ENCODE results near the gene DNAH9. TPM values are rescaled to one million over a fixed set of nuclear protein-coding genes. Genes with fewer than 3 reads are reported as not detected.
"Not testable (repeated sequence)": the region's sequence is repeated elsewhere in the genome, so short reads cannot be mapped to it uniquely, and the experiment has no call there.

Gene DNAH9
- total RNA-seq, 1 donor from 2014 or later: not detected

GRCh38 chr17:11909348-11909747, 311.1 kb downstream of the DNAH9 start:
- intact Hi-C loops (cut with micrococcal nuclease): no loop called here

GRCh38 chr17:11916091-11916490, 317.8 kb downstream of the DNAH9 start:
- intact Hi-C loops (cut with micrococcal nuclease): no loop called here

GRCh38 chr17:11917415-11917814, 319.1 kb downstream of the DNAH9 start:
- intact Hi-C loops (cut with micrococcal nuclease): no loop called here

GRCh38 chr17:11921296-11921695, 323.0 kb downstream of the DNAH9 start:
- intact Hi-C loops (cut with micrococcal nuclease): no loop called here

GRCh38 chr17:11922638-11923037, 324.4 kb downstream of the DNAH9 start:
- intact Hi-C loops (cut with micrococcal nuclease): no loop called here

GRCh38 chr17:11924076-11924475, 325.8 kb downstream of the DNAH9 start:
- intact Hi-C loops (cut with micrococcal nuclease): no loop called here

GRCh38 chr17:11925262-11926021, 327.2 kb downstream of the DNAH9 start:
- intact Hi-C loops (cut with micrococcal nuclease): no loop called here

- intact Hi-C loops (cut with micrococcal nuclease): no loop called here
These were observed 330.2 kb downstream of the DNAH9 start for GRCh38 chr17:11928436-11928835.

- intact Hi-C loops (cut with micrococcal nuclease): no loop called here
These were observed 334.1 kb downstream of the DNAH9 start for GRCh38 chr17:11932337-11932898.

GRCh38 chr17:11935734-11936406, 337.6 kb downstream of the DNAH9 start:
- intact Hi-C loops (cut with micrococcal nuclease): no loop called here

GRCh38 chr17:11940904-11941303, 342.6 kb downstream of the DNAH9 start:
- intact Hi-C loops (cut with micrococcal nuclease): no loop called here

GRCh38 chr17:11943086-11943485, 344.8 kb downstream of the DNAH9 start:
- intact Hi-C loops (cut with micrococcal nuclease): not testable (repeated sequence)

- intact Hi-C loops (cut with micrococcal nuclease): no loop called here
These were observed 345.6 kb downstream of the DNAH9 start for GRCh38 chr17:11943759-11944347.

- intact Hi-C loops (cut with micrococcal nuclease): no loop called here
These were observed 346.3 kb downstream of the DNAH9 start for GRCh38 chr17:11944587-11944986.

GRCh38 chr17:11948789-11949188, 350.5 kb downstream of the DNAH9 start:
- intact Hi-C loops (cut with micrococcal nuclease): no loop called here

GRCh38 chr17:11949571-11949970, 351.3 kb downstream of the DNAH9 start:
- intact Hi-C loops (cut with micrococcal nuclease): not testable (repeated sequence)

- intact Hi-C loops (cut with micrococcal nuclease): no loop called here
These were observed 352.7 kb downstream of the DNAH9 start for GRCh38 chr17:11950771-11951519.

- intact Hi-C loops (cut with micrococcal nuclease): no loop called here
These were observed 354.3 kb downstream of the DNAH9 start for GRCh38 chr17:11952610-11953009.

GRCh38 chr17:11953924-11954323, 355.7 kb downstream of the DNAH9 start:
- intact Hi-C loops (cut with micrococcal nuclease): no loop called here

GRCh38 chr17:11954936-11955335, 356.7 kb downstream of the DNAH9 start:
- intact Hi-C loops (cut with micrococcal nuclease): no loop called here

GRCh38 chr17:11969565-11969964, 371.3 kb downstream of the DNAH9 start:
- intact Hi-C loops (cut with micrococcal nuclease): no loop called here

Measured in T-helper 2 cell treated with Interferon-gamma antibody and Interleukin-4, amounts not matched to agents 100 ng/mL and 5 ng/mL, for 36 hours (primary cell).